G401 (cell line): ENCODE data around the gene SUMO2. TPM values are rescaled to one million over a fixed set of nuclear protein-coding genes. Genes with fewer than 3 reads are reported as not detected.
"Not testable (repeated sequence)": the region's sequence is repeated elsewhere in the genome, so short reads cannot be mapped to it uniquely, and the experiment has no call there.

ENCODE experiments used
- DNase-seq: peaks from one replicate; pipeline ENCODE4 v3.0.0-alpha.2; 2015; ENCODE audit warnings: low spot score
- in situ Hi-C: cut with HindIII; loops from 2 replicates; pipeline ENCODE4 v1.10.0; 2016; ENCODE audit warnings: low sequenced_read_pairs, mixed read lengths
- total RNA-seq: library from RNA; depleted of rRNA; stranded (reverse); fragments of >200 nt; shearing (Covaris generic); gene quantifications from 2 replicates; pipeline ENCODE4 v1.2.3, GENCODE V29; 2014

SUMO2 gene
- total RNA-seq, 1 experiment from 2014 or later = 183 TPM

- in situ Hi-C loops = no loop called here
- DNase-seq = no peak
Observed at GRCh38 chr17:75183999-75184884, 1.5 kb upstream of the SUMO2 start.

GRCh38 chr17:75182319-75182568 lies 515 bp downstream of the SUMO2 start:
- DNase-seq = no peak
- in situ Hi-C loops = no loop called here

- DNase-seq = peak; percentile 21
Observed at GRCh38 chr17:75181608-75182318, 996 bp downstream of the SUMO2 start.

GRCh38 chr17:75181110-75181509 lies 1.6 kb downstream of the SUMO2 start:
- DNase-seq = no peak
- in situ Hi-C loops = no loop called here

More at GRCh38 chr17:75181608-75182318, 996 bp downstream of the SUMO2 start:
- in situ Hi-C loops = no loop called here

GRCh38 chr17:75178453-75178852 lies 4.3 kb downstream of the SUMO2 start:
- in situ Hi-C loops = no loop called here
- no peak for DNase-seq

GRCh38 chr17:75176625-75177024 lies 6.1 kb downstream of the SUMO2 start:
- DNase-seq = no peak
- in situ Hi-C loops = no loop called here

- in situ Hi-C loops = no loop called here
- no peak for DNase-seq
Observed at GRCh38 chr17:75174996-75175395, 7.8 kb downstream of the SUMO2 start.

- in situ Hi-C loops = no loop called here
Observed at GRCh38 chr17:75173526-75173925, 9.2 kb downstream of the SUMO2 start.

GRCh38 chr17:75168998-75169397 lies 13.8 kb downstream of the SUMO2 start:
- no peak for DNase-seq
- in situ Hi-C loops = no loop called here

More at GRCh38 chr17:75173526-75173925, 9.2 kb downstream of the SUMO2 start:
- no peak for DNase-seq

- DNase-seq, in situ Hi-C loops: not testable (repeated sequence)
Observed at GRCh38 chr17:75164606-75165005, 18.2 kb downstream of the SUMO2 start.

GRCh38 chr17:75163074-75163473 lies 19.7 kb downstream of the SUMO2 start:
- in situ Hi-C loops = no loop called here
- no peak for DNase-seq

- in situ Hi-C loops = no loop called here
Observed at GRCh38 chr17:75160211-75160610, 22.5 kb downstream of the SUMO2 start.

GRCh38 chr17:75159196-75160031 lies 23.3 kb downstream of the SUMO2 start:
- in situ Hi-C loops = no loop called here
- no peak for DNase-seq

More at GRCh38 chr17:75160211-75160610, 22.5 kb downstream of the SUMO2 start:
- DNase-seq = no peak

GRCh38 chr17:75158480-75158879 lies 24.3 kb downstream of the SUMO2 start:
- in situ Hi-C loops, DNase-seq: not testable (repeated sequence)

- in situ Hi-C loops = no loop called here
- DNase-seq = no peak
Observed at GRCh38 chr17:75155191-75155601, 27.6 kb downstream of the SUMO2 start.

- in situ Hi-C loops = no loop called here
- DNase-seq = peak; percentile 99
Observed at GRCh38 chr17:75154195-75155106, 28.3 kb downstream of the SUMO2 start, which contains the start of gene JPT1. Gene JPT1 (minus strand): TSS chr17:75154512. CDS start chr17:75154397, 115 bp downstream.

GRCh38 chr17:75153780-75154194 lies 29.0 kb downstream of the SUMO2 start:
- no peak for DNase-seq
- in situ Hi-C loops = no loop called here

GRCh38 chr17:75152922-75153779 lies 29.6 kb downstream of the SUMO2 start:
- DNase-seq = peak; percentile 82
- in situ Hi-C loops = no loop called here
